Activated CD8-positive, alpha-beta memory T cell treated with anti-CD3 and anti-CD28 coated beads, Interleukin-2, amount 50 U/mL, for 4 hours (primary cell): ENCODE data around the gene ZNF300.
"Not testable (repeated sequence)": the region's sequence is repeated elsewhere in the genome, so short reads cannot be mapped to it uniquely, and the experiment has no call there.

ENCODE experiments used
- DNase-seq: peaks from one replicate; pipeline ENCODE4 v3.0.0-alpha.2; 2020

The ZNF300 gene

GRCh38 chr5:150904479-150905311 lies at the start of gene ZNF300:
Gene ZNF300, minus strand, starts transcription at chr5:150904980. Its CDS starts 1,825 bp downstream, at chr5:150903155.
- peak; percentile 54 for DNase-seq

- DNase-seq, result no peak
These were observed 43.8 kb upstream of the ZNF300 start for GRCh38 chr5:150948539-150948938.

DNA sequence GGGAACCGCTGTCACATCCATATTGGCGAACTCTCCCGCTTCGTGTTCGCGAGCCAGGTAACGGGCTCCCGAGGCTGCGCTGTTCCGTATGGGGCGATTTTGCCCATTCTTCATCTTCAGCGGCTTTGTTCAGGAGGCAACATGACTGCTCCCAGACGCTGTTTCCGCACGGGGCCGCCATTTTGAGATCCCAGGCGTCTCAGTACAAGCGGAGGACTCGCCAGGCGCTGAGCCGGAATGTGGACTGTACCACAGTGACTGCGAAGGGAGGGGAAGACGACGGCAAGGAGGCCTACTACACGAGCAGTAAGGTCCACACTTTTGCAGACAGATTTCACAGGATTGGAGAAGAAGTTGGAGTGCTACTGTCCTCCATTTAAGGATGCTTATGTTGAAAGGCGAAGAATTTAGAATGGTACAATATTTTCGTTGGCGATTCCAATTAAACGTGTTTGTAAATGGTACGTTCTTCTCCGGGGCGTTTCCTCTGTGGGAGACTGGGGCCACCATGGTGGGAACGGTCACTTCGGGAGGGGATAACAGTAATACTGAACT lies 41.6 kb upstream of the ZNF300 start:
- DNase-seq, result no peak

- DNase-seq, result no peak
These were observed 41.2 kb upstream of the ZNF300 start for GRCh38 chr5:150945947-150946346.

- DNase-seq, result no peak
These were observed 40.7 kb upstream of the ZNF300 start for GRCh38 chr5:150945486-150945885.

DNA sequence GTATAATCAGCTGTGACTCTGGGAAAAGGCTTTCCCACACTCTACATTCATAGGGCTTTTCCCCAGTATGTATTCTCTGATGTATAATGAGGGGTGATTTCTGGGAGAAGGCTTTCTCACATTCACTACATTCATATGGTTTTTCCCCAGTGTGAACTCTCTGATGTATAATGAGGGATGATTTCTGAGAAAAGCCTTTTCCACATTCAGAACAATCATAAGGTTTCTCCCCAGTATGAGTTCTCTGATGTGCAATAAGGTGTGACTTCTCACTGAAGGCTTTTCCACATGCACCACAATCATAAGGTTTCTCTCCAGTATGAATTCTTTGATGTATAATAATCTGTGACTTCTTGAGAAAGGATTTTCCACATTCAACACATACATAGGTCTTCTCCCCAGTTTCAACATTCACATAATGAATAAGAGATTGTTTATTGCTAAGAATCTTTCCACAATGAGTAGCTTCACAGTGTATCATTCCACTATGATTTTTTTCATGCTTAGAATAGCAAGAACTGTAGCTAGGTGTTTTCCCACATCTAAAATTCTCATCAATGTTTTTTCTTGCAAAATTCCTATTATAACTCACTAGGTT lies 26.7 kb upstream of the ZNF300 start:
- DNase-seq, result no peak

DNA sequence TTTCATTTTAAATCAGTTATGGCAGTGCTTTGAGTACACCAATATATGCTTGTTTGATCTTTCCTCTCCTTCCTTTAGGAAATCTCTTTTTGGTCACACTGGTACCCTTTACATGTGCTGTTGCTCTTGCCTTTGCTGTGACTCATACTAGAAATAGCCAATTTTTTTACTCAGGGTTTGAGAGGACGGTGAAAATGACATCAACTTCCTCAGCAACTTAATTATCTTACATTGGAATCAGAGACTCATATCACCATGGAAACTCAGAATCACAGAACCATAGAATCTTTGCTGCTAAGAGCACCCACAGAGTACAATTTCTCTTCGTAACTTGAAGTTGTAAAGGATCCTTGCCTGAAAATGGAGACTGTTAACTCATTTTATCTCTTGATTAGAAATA lies 13.8 kb upstream of the ZNF300 start:
- DNase-seq, result no peak

DNA sequence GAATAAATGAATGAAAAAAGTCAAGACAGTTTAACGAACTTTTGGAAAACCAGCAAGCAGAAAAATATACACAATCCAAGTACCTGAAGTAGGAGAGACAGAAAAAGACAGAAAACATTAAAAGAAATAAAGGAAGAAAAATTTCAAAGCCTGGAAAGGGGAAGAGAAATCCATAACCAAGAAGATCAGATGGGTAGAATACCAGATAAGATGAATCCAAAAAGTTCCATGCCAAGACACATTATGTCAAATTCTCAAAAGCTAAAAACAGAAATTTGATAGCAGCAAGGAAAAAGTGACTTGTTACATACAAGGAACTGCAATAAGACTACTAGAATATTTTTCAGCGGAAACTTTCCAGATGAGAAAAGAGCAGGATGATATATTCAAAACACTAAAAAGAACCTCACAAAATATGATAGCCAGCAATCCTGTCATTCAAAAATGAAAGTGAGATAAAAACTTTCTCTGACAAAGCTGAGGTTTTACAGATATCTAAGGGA lies 7.6 kb upstream of the ZNF300 start:
- DNase-seq, result no peak

DNA sequence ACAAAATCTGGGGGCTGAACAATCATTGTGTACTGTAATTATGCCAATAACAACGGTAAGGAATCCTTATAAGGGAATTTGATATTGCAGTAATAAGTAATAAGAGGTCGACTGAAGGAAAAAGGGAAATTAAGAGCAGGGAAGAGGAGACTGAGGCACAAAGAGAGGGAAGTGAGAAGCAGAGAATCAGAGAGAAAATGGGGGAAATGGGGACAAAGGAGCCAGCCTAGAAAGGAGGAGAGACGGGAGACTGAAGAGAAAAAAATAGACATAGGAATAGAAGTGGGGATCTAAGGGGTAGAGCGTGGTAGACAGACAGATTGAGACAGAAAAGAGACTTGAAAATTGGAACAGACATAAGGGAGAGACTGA lies 518 bp upstream of the ZNF300 start:
- no peak for DNase-seq

- DNase-seq, result no peak
These were observed 3.3 kb downstream of the ZNF300 start for GRCh38 chr5:150901446-150901845.

GRCh38 chr5:150895431-150896428 lies 9.1 kb downstream of the ZNF300 start:
- DNase-seq, result no peak

DNA sequence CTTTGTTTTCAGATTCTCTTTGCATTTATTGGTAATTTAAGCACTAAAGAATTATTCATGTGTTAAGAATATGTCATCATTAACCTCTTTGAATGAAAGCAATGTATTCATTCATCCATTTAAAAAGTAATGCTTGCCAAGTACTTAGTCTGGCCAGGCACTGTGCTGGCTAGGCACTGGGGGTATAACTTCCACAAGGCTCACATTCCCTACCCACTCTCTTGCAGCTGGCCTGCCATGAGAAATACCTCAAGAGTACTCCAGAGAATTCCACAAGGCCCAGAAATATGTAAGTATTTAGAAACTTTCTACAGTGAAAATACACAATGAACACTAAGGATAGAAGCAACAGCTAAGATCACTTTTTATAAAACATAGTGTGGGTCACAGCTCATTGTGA lies 25.4 kb downstream of the ZNF300 start:
- DNase-seq, result no peak

GRCh38 chr5:150862070-150862469 lies 42.7 kb downstream of the ZNF300 start:
- DNase-seq, result no peak

DNA sequence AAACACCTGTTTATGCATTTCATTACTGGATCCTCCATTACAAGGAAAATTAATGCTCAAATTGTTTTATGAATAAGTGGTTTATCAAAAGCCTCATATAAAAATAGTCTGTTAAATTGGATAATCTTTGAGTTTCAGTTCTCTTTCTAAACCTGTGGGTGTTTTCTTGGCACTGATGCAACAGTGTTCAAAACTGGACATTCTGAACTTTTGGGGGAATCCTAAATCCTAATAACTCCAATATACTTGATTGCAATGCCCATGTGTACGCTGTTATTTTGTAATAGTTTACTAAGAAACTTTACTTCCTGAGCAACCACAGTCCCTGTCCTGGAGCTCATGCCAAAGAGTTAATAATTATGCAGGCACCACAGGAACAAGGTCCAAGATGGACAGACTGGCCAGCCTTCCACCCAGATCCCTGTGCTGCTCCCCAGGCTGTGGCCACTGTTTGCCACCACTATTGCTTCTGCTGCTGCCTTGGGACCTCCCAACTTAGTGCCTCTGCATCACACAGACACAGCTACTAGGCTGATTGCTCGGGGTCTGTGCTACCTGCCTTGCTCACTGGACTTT lies 44.4 kb downstream of the ZNF300 start:
- no peak for DNase-seq

DNA sequence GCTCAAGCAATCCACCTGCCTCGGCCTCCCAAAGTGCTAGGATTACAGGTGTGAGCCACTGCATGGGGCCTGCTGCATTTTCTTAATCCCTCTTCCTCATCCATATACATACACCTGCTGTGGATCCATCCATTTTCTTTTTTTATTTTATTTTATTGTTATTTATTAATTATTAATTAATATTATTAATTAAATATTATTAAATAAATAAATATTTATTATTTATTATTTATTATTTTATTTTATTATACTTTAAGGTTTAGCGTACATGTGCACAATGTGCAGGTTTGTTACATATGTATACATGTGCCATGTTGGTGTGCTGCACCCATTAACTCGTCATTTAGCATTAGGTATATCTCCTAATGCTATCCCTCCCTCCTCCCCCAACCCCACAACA lies 48.1 kb downstream of the ZNF300 start:
- DNase-seq, result not testable (repeated sequence)

GRCh38 chr5:150853561-150853960 lies 51.2 kb downstream of the ZNF300 start:
- no peak for DNase-seq

DNA sequence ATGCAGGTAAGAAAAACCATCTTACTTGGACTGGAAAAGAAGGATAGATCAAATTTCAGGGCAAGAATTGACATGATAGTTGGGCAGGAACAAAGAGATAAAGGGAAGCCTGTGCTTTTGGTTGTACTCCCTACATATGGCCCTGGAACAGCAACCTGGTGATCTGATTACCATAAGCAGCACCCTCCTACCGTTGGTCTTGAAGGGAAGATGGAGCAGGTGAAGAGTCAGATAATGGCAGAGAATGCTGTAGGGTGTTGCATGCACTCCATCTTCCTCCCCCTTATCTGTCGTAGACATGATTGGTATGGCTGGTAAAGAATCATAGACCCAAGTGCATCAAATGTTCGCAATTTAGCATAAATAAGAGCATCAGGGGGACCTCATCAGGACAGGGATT lies 53.7 kb downstream of the ZNF300 start:
- no peak for DNase-seq

- DNase-seq, result no peak
These were observed 56.5 kb downstream of the ZNF300 start for GRCh38 chr5:150848271-150848670.

DNA sequence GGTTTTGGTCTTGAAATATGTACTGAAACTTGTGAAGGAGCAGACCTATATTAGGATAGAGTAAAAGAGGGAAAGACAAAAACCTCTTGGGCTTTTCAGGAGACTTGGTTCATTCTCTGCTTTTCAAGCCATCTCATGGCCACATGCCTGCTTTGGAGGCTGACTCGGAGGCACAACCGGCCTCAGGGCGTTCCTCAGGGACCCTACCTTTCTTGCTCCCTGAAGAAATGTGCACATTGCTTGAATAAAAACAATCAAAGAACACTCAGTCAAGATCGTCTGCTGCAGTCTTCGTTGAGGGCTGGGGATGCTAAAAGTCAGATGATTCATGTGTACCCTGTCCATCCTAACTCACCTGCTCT lies 57.5 kb downstream of the ZNF300 start:
- DNase-seq, result no peak

GRCh38 chr5:150846654-150847333 lies 58.0 kb downstream of the ZNF300 start:
- peak; percentile 49 for DNase-seq

DNA sequence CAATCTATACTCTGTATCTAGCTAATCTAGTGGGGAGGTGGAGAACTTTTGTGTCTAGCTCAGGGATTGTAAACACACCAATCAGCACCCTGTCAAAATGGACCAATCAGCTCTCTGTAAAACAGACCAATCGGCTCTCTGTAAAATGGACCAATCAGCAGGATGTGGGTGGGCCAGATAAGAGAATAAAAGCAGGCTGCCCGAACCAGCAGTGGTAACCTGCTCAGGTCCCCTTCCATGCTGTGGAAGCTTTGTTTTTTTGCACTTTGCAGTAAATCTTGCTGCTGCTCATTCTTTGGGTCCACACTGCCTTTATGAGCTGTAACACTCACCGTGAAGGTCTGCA lies 58.5 kb downstream of the ZNF300 start, which contains the start of gene IRGM:
Gene IRGM, plus strand, starts transcription at position 214 of the 346 bp plus-strand sequence. CDS start 1,603 bp downstream, outside the sequence.
- not testable (repeated sequence) for DNase-seq
